Smooth muscle cell of the umbilical artery (primary cell): ENCODE data around the gene PRR18. TPM values are rescaled to one million over a fixed set of nuclear protein-coding genes. Genes with fewer than 3 reads are reported as not detected.

Source experiments
- total RNA-seq: library from RNA; depleted of rRNA; stranded (reverse); fragments of >200 nt; gene quantifications from 2 replicates; pipeline ENCODE4 v1.2.3, GENCODE V29; 2014

The PRR18 gene
- not detected in 2 replicates for total RNA-seq

GRCh38 chr6:166308033-166308768 is at the start of gene PRR18:
Gene PRR18, minus strand, starts transcription at chr6:166308392. Its CDS starts 250 bp downstream, at chr6:166308142.

GRCh38 chr6:166342349-166343149 is 34.4 kb upstream of the PRR18 start, which contains the start of gene SFT2D1:
Gene SFT2D1, minus strand, starts transcription at chr6:166342545. Its CDS starts 64 bp downstream, at chr6:166342481.

Other genes starting within 250 kb of the PRR18 start
- gene TBXT, start 140.5 kb downstream of the PRR18 start, total RNA-seq = not detected in 2 replicates
- 46.6 and 47.2 TPM in 2 replicates for gene SFT2D1, start 34.2 kb upstream of the PRR18 start, total RNA-seq
- 18.3 and 24.6 TPM in 2 replicates for gene MPC1, start 74.5 kb upstream of the PRR18 start, total RNA-seq